Measurements from ENCODE around the gene MED12.

The MED12 gene

GRCh38 chrX:71182871-71183270 lies 64.5 kb downstream of the MED12 start:
- peak overlapping the region; percentile 54 to 58 for H3K4me3 ChIP-seq
- no peak for TF ChIP-seq CTCF (IDR thresholded peaks at IDR 0.05)
- intact Hi-C loops (cut with DNase I; ENCODE audit: low total_unique reads): no loop called here
- H3K9me3 ChIP-seq: no peaks in the 10 kb centered on the region
- DNase-seq: no peak
- H3K27me3 ChIP-seq: no peaks in the 10 kb centered on the region
- H3K4me1 ChIP-seq: peaks cover 0 to 13% (median 2%) of the 10 kb centered on the region in 4 donors
- H3K27ac ChIP-seq: peak overlapping the region; percentile 88 to 90
- H3K36me3 ChIP-seq: no peaks in the 10 kb centered on the region

GRCh38 chrX:71183341-71183740 lies 64.9 kb downstream of the MED12 start:
- peaks cover 0 to 13% (median 2%) of the 10 kb centered on the region in 4 donors for H3K4me1 ChIP-seq
- no peaks in the 10 kb centered on the region for H3K27me3 ChIP-seq
- intact Hi-C loops (cut with DNase I; ENCODE audit: low total_unique reads): no loop called here
- no peak overlapping the region for H3K4me3 ChIP-seq
- DNase-seq: no peak
- H3K9me3 ChIP-seq: no peaks in the 10 kb centered on the region
- no peaks in the 10 kb centered on the region for H3K36me3 ChIP-seq
- TF ChIP-seq CTCF (IDR thresholded peaks at IDR 0.05): no peak
- H3K27ac ChIP-seq: peak overlapping the region in 1 of 2 donors; percentile 90

- Histone ChIP-seq H3K9me3 (no peaks in the 10 kb centered on the region), H3K36me3 (no peaks in the 10 kb centered on the region), H3K27ac (no peak overlapping the region), H3K27me3 (no peaks in the 10 kb centered on the region), H3K4me1 (peaks cover 0 to 13% (median 2%) of the 10 kb centered on the region in 4 donors), H3K4me3 (no peak overlapping the region)
- intact Hi-C loops (cut with DNase I; ENCODE audit: low total_unique reads): no loop called here
- no peak for TF ChIP-seq CTCF (IDR thresholded peaks at IDR 0.05)
- DNase-seq: no peak
These were observed 65.7 kb downstream of the MED12 start for GRCh38 chrX:71184092-71184491.

GRCh38 chrX:71184803-71185495 lies 66.6 kb downstream of the MED12 start:
- intact Hi-C loops (cut with DNase I; ENCODE audit: low total_unique reads): no loop called here
- no peak for DNase-seq
- Histone ChIP-seq H3K4me1 (peaks cover 0 to 13% (median 2%) of the 10 kb centered on the region in 4 donors), H3K27ac (no peak overlapping the region), H3K27me3 (no peaks in the 10 kb centered on the region), H3K36me3 (no peaks in the 10 kb centered on the region), H3K4me3 (no peak overlapping the region), H3K9me3 (no peaks in the 10 kb centered on the region)
- no peak for TF ChIP-seq CTCF (IDR thresholded peaks at IDR 0.05)

GRCh38 chrX:71191248-71191647 lies 72.9 kb downstream of the MED12 start:
- no peaks in the 10 kb centered on the region for H3K36me3 ChIP-seq
- H3K27me3 ChIP-seq: no peaks in the 10 kb centered on the region
- H3K9me3 ChIP-seq: no peaks in the 10 kb centered on the region
- intact Hi-C loops (cut with DNase I; ENCODE audit: low total_unique reads): no loop called here
- no peak for TF ChIP-seq CTCF (IDR thresholded peaks at IDR 0.05)
- H3K4me3 ChIP-seq: no peak overlapping the region
- no peaks in the 10 kb centered on the region for H3K4me1 ChIP-seq
- DNase-seq: no peak
- no peak overlapping the region for H3K27ac ChIP-seq
